H9 (cell line): ENCODE data around the gene ADARB2. TPM values are rescaled to one million over a fixed set of nuclear protein-coding genes. Genes with fewer than 3 reads are reported as not detected.

ENCODE experiments used
- DNase-seq: peaks from one replicate; pipeline ENCODE4 v3.0.0-alpha.2; 2017
- H2AFZ ChIP-seq: one replicate; pipeline ENCODE4 v1.6.1; 2013; ENCODE audit warnings: mild to moderate bottlenecking, low read length, control low read depth, moderate library complexity
- H2AK5ac ChIP-seq: 2 replicates; pipeline ENCODE4 v1.6.1; 2013; ENCODE audit warnings: low read length, control low read depth, mixed read lengths; ENCODE audit not compliant: insufficient read length
- H2BK120ac ChIP-seq: one replicate; pipeline ENCODE4 v1.6.1; 2013; ENCODE audit warnings: low read depth, mild to moderate bottlenecking, low read length, control low read depth, inconsistent platforms; ENCODE audit not compliant: poor library complexity, severe bottlenecking
- H2BK12ac ChIP-seq: 2 replicates; pipeline ENCODE4 v1.6.1; 2013; ENCODE audit warnings: low read length, control low read depth, mixed read lengths, low read depth; ENCODE audit not compliant: insufficient read length
- H2BK15ac ChIP-seq: 2 replicates; pipeline ENCODE4 v1.6.1; 2013; ENCODE audit warnings: low read depth, low read length, control low read depth
- H2BK20ac ChIP-seq: one replicate; pipeline ENCODE4 v1.6.1; 2013; ENCODE audit warnings: low read depth, mild to moderate bottlenecking, low read length, control low read depth, inconsistent platforms; ENCODE audit not compliant: poor library complexity, severe bottlenecking
- H2BK5ac ChIP-seq: 2 replicates; pipeline ENCODE4 v1.6.1; 2013; ENCODE audit warnings: low read length, control low read depth, mixed read lengths; ENCODE audit not compliant: insufficient read length
- H3K14ac ChIP-seq: 2 replicates; pipeline ENCODE4 v1.6.1; 2013; ENCODE audit warnings: low read length, control low read depth; ENCODE audit not compliant: insufficient read depth
- H3K18ac ChIP-seq: 2 replicates; pipeline ENCODE4 v1.6.1; 2013; ENCODE audit warnings: low read depth, mild to moderate bottlenecking, mixed read lengths, low read length, control low read depth; ENCODE audit not compliant: insufficient read length
- H3K23ac ChIP-seq: 2 replicates; pipeline ENCODE4 v1.6.1; 2013; ENCODE audit warnings: low read length, control low read depth, mixed read lengths, low read depth; ENCODE audit not compliant: insufficient read length
- H3K23me2 ChIP-seq: 2 replicates; pipeline ENCODE4 v1.6.1; 2013; ENCODE audit warnings: low read depth, mild to moderate bottlenecking, mixed read lengths, low read length, control low read depth; ENCODE audit not compliant: insufficient read length, poor library complexity, severe bottlenecking
- H3K27ac ChIP-seq: 2 replicates; pipeline ENCODE4 v1.5.1; 2013; ENCODE audit warnings: low read length, control low read depth, mixed read lengths, low read depth; ENCODE audit not compliant: insufficient read length
- H3K27me3 ChIP-seq: 2 replicates; pipeline ENCODE4 v1.6.1; 2013; ENCODE audit warnings: low read length, control low read depth, inconsistent platforms; ENCODE audit not compliant: insufficient read depth
- H3K4ac ChIP-seq: 2 replicates; pipeline ENCODE4 v1.6.1; 2013; ENCODE audit warnings: low read depth, mild to moderate bottlenecking, control low read depth, inconsistent platforms, low read length, moderate library complexity
- H3K4me1 ChIP-seq: 2 replicates; pipeline ENCODE4 v1.6.1; 2013; ENCODE audit warnings: low read length, control low read depth, inconsistent platforms; ENCODE audit not compliant: insufficient read depth
- H3K4me2 ChIP-seq: 2 replicates; pipeline ENCODE4 v1.6.1; 2013; ENCODE audit warnings: low read length, control low read depth, mixed read lengths; ENCODE audit not compliant: insufficient read length, insufficient read depth
- H3K56ac ChIP-seq: 2 replicates; pipeline ENCODE4 v1.6.1; 2013; ENCODE audit warnings: low read depth, mild to moderate bottlenecking, mixed read lengths, low read length, control low read depth; ENCODE audit not compliant: insufficient read length
- H3K79me1 ChIP-seq: 2 replicates; pipeline ENCODE4 v1.6.1; 2013; ENCODE audit warnings: low read depth, mild to moderate bottlenecking, moderate library complexity, low read length, control low read depth, inconsistent platforms; ENCODE audit not compliant: insufficient read depth, poor library complexity, severe bottlenecking
- H3K79me2 ChIP-seq: 2 replicates; pipeline ENCODE4 v1.6.1; 2013; ENCODE audit warnings: low read length, control low read depth, inconsistent platforms; ENCODE audit not compliant: insufficient read depth
- H3K9ac ChIP-seq: 2 replicates; pipeline ENCODE4 v1.6.1; 2013; ENCODE audit warnings: low read length, control low read depth, mixed read lengths; ENCODE audit not compliant: insufficient read length; ENCODE audit errors: extremely low read depth
- H3K9me3 ChIP-seq: one replicate; pipeline ENCODE4 v1.6.1; 2013; ENCODE audit warnings: low read depth, low read length, inconsistent platforms; ENCODE audit not compliant: control insufficient read depth
- H3T11ph ChIP-seq: one replicate; pipeline ENCODE4 v1.6.1; 2013; ENCODE audit warnings: mild to moderate bottlenecking, low read length, control low read depth, inconsistent platforms
- H4K20me1 ChIP-seq: one replicate; pipeline ENCODE4 v1.6.1; 2013; ENCODE audit not compliant: control insufficient read depth, insufficient read length, insufficient read depth
- H4K5ac ChIP-seq: 2 replicates; pipeline ENCODE4 v1.6.1; 2013; ENCODE audit warnings: low read depth, mild to moderate bottlenecking, mixed read lengths, low read length, control low read depth; ENCODE audit not compliant: insufficient read length
- H4K8ac ChIP-seq: replicated peaks from 2 replicates; pipeline ENCODE4 v1.6.1; 2013; ENCODE audit warnings: low read length, control low read depth, mixed read lengths, low read depth; ENCODE audit not compliant: insufficient read length
- H4K91ac ChIP-seq: 2 replicates; pipeline ENCODE4 v1.6.1; 2013; ENCODE audit warnings: low read depth, mild to moderate bottlenecking, moderate library complexity, mixed read lengths, low read length, control low read depth; ENCODE audit not compliant: insufficient read length
- H3K27ac Mint-ChIP-seq, 3 experiments: 2 replicates in 2 of 3; 3 replicates in 1 of 3; pipeline ENCODE4 v1.8.0; 2020 to 2021; ENCODE audit warnings: mixed read lengths in 3 of 3, mild to moderate bottlenecking in 1 of 3, moderate library complexity in 1 of 3
- H3K27me3 Mint-ChIP-seq: 2 replicates; pipeline ENCODE4 v1.8.0; 2021; ENCODE audit warnings: low read depth, mild to moderate bottlenecking, moderate library complexity, mixed read lengths
- H3K36me3 Mint-ChIP-seq, 3 experiments: 2 replicates in 2 of 3; 3 replicates in 1 of 3; pipeline ENCODE4 v1.8.0; 2020 to 2021; ENCODE audit warnings: low read depth in 3 of 3, mixed read lengths in 3 of 3; ENCODE audit not compliant: insufficient read depth in 1 of 3
- H3K4me1 Mint-ChIP-seq, 2 experiments: 2 replicates each; pipeline ENCODE4 v1.8.0; 2020; ENCODE audit warnings: mixed read lengths in 2 of 2
- H3K4me3 Mint-ChIP-seq, 2 experiments: 2 replicates in 1 of 2; 3 replicates in 1 of 2; pipeline ENCODE4 v1.8.0; 2020 to 2021; ENCODE audit warnings: mild to moderate bottlenecking in 2 of 2, mixed read lengths in 2 of 2, moderate library complexity in 1 of 2
- H3K9me3 Mint-ChIP-seq, 2 experiments: 2 replicates in 1 of 2; 3 replicates in 1 of 2; pipeline ENCODE4 v1.8.0; 2020; ENCODE audit warnings: mild to moderate bottlenecking in 2 of 2, mixed read lengths in 2 of 2, moderate library complexity in 1 of 2
- CTCF ChIP-seq: fragments of 200-600 bp; sonication (generic); conservative IDR thresholded peaks from 3 replicates; pipeline ENCODE4 v1.8.0; 2021; ENCODE audit warnings: antibody characterized with exemption, mild to moderate bottlenecking
- WGBS: extraction: QIAGEN DNeasy Blood & Tissue Kit; methylation state at CpG from one replicate; pipeline ENCODE4 v1.1.7; 2013; ENCODE audit warnings: missing lambda C conversion rate, low lambda C conversion rate, mixed read lengths; ENCODE audit not compliant: insufficient read length; ENCODE audit errors: extremely low coverage; 5-methylcytosine and 5-hydroxymethylcytosine counted together
- total RNA-seq: library from RNA; stranded (reverse); gene quantifications from 2 replicates; pipeline ENCODE4 v1.2.1, GENCODE V29; 2021

ADARB2 gene
- total RNA-seq, 1 experiment from 2014 or later: 0.87 TPM

GRCh38 chr10:1491901-1492300 is 245.4 kb downstream of the ADARB2 start:
- no peak overlapping the region for H2BK5ac ChIP-seq
- H3K18ac ChIP-seq: no peak overlapping the region
- Mint-ChIP-seq H3K4me3 (no peak overlapping the region), H3K36me3 (no peaks in the 10 kb centered on the region), H3K27me3 (peaks cover 4% of the 10 kb centered on the region), H3K4me1 (no peaks in the 10 kb centered on the region), H3K27ac (no peak overlapping the region), H3K9me3 (no peaks in the 10 kb centered on the region)
- no peaks in the 10 kb centered on the region for H3K79me2 ChIP-seq
- no peaks in the 10 kb centered on the region for H3K23me2 ChIP-seq
- no peak overlapping the region for H4K8ac ChIP-seq
- H3K4me1 ChIP-seq: 0 out of 2 replicates have a peak, but pooled peaks cover 2% of the 10 kb centered on the region
- H4K20me1 ChIP-seq: no peaks in the 10 kb centered on the region
- H3K23ac ChIP-seq: no peak overlapping the region
- no peak overlapping the region for H4K5ac ChIP-seq
- H3K27ac ChIP-seq: no peak overlapping the region
- H2BK15ac ChIP-seq: no peak overlapping the region
- H3K9ac ChIP-seq: no peak overlapping the region
- no peaks in the 10 kb centered on the region for H3K79me1 ChIP-seq
- H3K56ac ChIP-seq: no peak overlapping the region
- WGBS: no CpG with 5 or more reads among the region's 2 CpGs
- no peak overlapping the region for H3K4me2 ChIP-seq
- H3K27me3 ChIP-seq: no peaks in the 10 kb centered on the region
- no peak overlapping the region for H3T11ph ChIP-seq
- no peak overlapping the region for H3K4ac ChIP-seq
- H3K9me3 ChIP-seq: no peaks in the 10 kb centered on the region
- no peak for DNase-seq
- H3K14ac ChIP-seq: no peak overlapping the region
- H2BK20ac ChIP-seq: no peak overlapping the region
- H2AK5ac ChIP-seq: no peak overlapping the region
- no peak overlapping the region for H2BK120ac ChIP-seq
- no peak overlapping the region for H2AFZ ChIP-seq
- H4K91ac ChIP-seq: no peak overlapping the region
- no peak for TF ChIP-seq CTCF
- no peak overlapping the region for H2BK12ac ChIP-seq
